Subcutaneous abdominal adipose tissue (tissue), 5 donors: ENCODE measurements around the gene SYT1.

Experiments used
- H3K27ac ChIP-seq: one replicate; pipeline ENCODE4 v1.7.0; 2013; ENCODE audit warnings: low read depth, mild to moderate bottlenecking, inconsistent platforms, low read length, moderate library complexity
- H3K27me3 ChIP-seq, 5 donors: one replicate each; pipeline ENCODE4 v1.7.0; 2013; ENCODE audit warnings: low read length in 5 of 5, inconsistent platforms in 1 of 5; ENCODE audit not compliant: control insufficient read depth in 5 of 5, insufficient read depth in 4 of 5
- H3K36me3 ChIP-seq, 5 donors: one replicate each; pipeline ENCODE4 v1.7.0; 2013; ENCODE audit warnings: low read length in 5 of 5; ENCODE audit not compliant: control insufficient read depth in 5 of 5, insufficient read depth in 5 of 5
- H3K4me1 ChIP-seq, 5 donors: one replicate each; pipeline ENCODE4 v1.7.0; 2013; ENCODE audit warnings: low read length in 5 of 5, mild to moderate bottlenecking in 3 of 5, moderate library complexity in 1 of 5; ENCODE audit not compliant: control insufficient read depth in 5 of 5, insufficient read depth in 5 of 5
- H3K4me3 ChIP-seq, 5 donors: one replicate each; pipeline ENCODE4 v1.7.0; 2013; ENCODE audit warnings: low read length in 5 of 5, low read depth in 1 of 5
- H3K9ac ChIP-seq, 5 donors: one replicate each; pipeline ENCODE4 v1.7.0; 2013; ENCODE audit warnings: low read length in 5 of 5, mild to moderate bottlenecking in 4 of 5, moderate library complexity in 3 of 5
- H3K9me3 ChIP-seq, 5 donors: one replicate each; pipeline ENCODE4 v1.7.0; 2013; ENCODE audit warnings: low read length in 5 of 5; ENCODE audit not compliant: control insufficient read depth in 5 of 5
- donor health status: healthy.
- donor health status: healthy.
- donor health status: healthy.
- donor health status: healthy.
- donor health status: healthy.

SYT1 gene

DNA sequence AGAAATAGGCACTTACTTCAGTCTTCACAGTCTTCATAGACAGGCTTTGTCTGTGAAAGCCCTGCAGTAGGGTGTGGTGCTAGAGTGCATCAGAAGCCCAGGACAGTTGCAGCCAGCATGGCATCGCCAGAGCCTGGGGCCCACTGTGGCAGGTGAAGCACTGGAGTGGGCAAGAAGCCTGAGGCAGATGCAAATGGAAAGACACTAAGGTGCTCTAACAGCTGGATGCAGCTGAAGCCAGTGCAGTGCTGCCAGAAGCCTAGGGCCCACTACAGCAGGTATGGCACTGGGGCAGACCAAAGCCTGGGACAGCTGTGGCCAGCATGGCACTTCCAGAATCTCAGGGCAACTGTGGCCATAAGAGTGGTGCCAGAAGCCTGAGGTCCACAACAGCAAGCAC, 358.6 kb downstream of the SYT1 start:
- Histone ChIP-seq H3K36me3 (no peaks in the 10 kb centered on the region), H3K27ac (no peak overlapping the region), H3K9me3 (peaks cover 0 to 17% (median 11%) of the 10 kb centered on the region in 5 donors), H3K4me1 (no peaks in the 10 kb centered on the region), H3K9ac (no peak overlapping the region), H3K27me3 (no peaks in the 10 kb centered on the region), H3K4me3 (no peak overlapping the region)

GRCh38 chr12:79223761-79224160, 359.2 kb downstream of the SYT1 start:
- no peak overlapping the region for H3K4me3 ChIP-seq
- H3K9ac ChIP-seq: no peak overlapping the region
- H3K27me3 ChIP-seq: no peaks in the 10 kb centered on the region
- no peaks in the 10 kb centered on the region for H3K4me1 ChIP-seq
- peaks cover 0 to 17% (median 11%) of the 10 kb centered on the region in 5 donors for H3K9me3 ChIP-seq
- H3K36me3 ChIP-seq: no peaks in the 10 kb centered on the region
- no peak overlapping the region for H3K27ac ChIP-seq

- Histone ChIP-seq H3K27me3 (no peaks in the 10 kb centered on the region), H3K27ac (no peak overlapping the region), H3K9ac (no peak overlapping the region), H3K36me3 (no peaks in the 10 kb centered on the region), H3K4me1 (no peaks in the 10 kb centered on the region), H3K4me3 (no peak overlapping the region), H3K9me3 (peaks cover 0 to 12% (median 9%) of the 10 kb centered on the region in 5 donors)
These were observed 362.5 kb downstream of the SYT1 start for GRCh38 chr12:79227091-79227490.

DNA sequence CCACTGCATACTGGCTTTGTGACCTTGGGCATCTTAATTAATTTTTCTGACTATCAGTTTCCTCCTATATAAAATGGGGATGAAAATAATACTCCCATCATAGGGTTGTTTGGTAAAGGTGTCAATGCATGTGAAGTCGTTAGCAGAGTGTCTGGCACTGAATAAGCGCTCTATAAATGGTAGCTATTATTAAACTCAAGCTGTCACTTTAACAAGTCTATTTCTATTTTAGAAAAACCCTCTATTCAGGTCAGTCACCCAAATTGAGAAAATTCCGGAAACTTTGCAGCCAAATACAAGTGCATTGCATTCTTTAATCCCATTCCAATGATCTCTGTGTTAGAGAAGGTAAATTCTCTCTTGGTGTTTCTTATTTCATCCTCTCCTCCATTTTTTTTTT, 363.1 kb downstream of the SYT1 start:
- H3K36me3 ChIP-seq: no peaks in the 10 kb centered on the region
- no peaks in the 10 kb centered on the region for H3K4me1 ChIP-seq
- no peaks in the 10 kb centered on the region for H3K27me3 ChIP-seq
- no peak overlapping the region for H3K9ac ChIP-seq
- H3K4me3 ChIP-seq: no peak overlapping the region
- H3K27ac ChIP-seq: no peak overlapping the region
- H3K9me3 ChIP-seq: peaks cover 0 to 11% (median 8%) of the 10 kb centered on the region in 5 donors

- Histone ChIP-seq H3K9ac (no peak overlapping the region), H3K27me3 (no peaks in the 10 kb centered on the region), H3K9me3 (no peaks in the 10 kb centered on the region), H3K4me3 (no peak overlapping the region), H3K4me1 (no peaks in the 10 kb centered on the region), H3K36me3 (no peaks in the 10 kb centered on the region), H3K27ac (no peak overlapping the region)
These were observed 368.8 kb downstream of the SYT1 start for GRCh38 chr12:79233341-79233781.

GRCh38 chr12:79236920-79237319, 372.3 kb downstream of the SYT1 start:
- no peak overlapping the region for H3K27ac ChIP-seq
- H3K27me3 ChIP-seq: no peaks in the 10 kb centered on the region
- no peaks in the 10 kb centered on the region for H3K36me3 ChIP-seq
- H3K9me3 ChIP-seq: no peaks in the 10 kb centered on the region
- no peak overlapping the region for H3K9ac ChIP-seq
- H3K4me3 ChIP-seq: no peak overlapping the region
- H3K4me1 ChIP-seq: no peaks in the 10 kb centered on the region

- no peak overlapping the region for H3K9ac ChIP-seq
- no peak overlapping the region for H3K4me3 ChIP-seq
- no peaks in the 10 kb centered on the region for H3K36me3 ChIP-seq
- no peak overlapping the region for H3K27ac ChIP-seq
- H3K27me3 ChIP-seq: no peaks in the 10 kb centered on the region
- no peaks in the 10 kb centered on the region for H3K4me1 ChIP-seq
- H3K9me3 ChIP-seq: no peaks in the 10 kb centered on the region
These were observed 373.7 kb downstream of the SYT1 start for GRCh38 chr12:79238246-79238645.

- H3K27ac ChIP-seq: no peak overlapping the region
- no peaks in the 10 kb centered on the region for H3K4me1 ChIP-seq
- no peaks in the 10 kb centered on the region for H3K9me3 ChIP-seq
- H3K9ac ChIP-seq: no peak overlapping the region
- no peaks in the 10 kb centered on the region for H3K36me3 ChIP-seq
- H3K27me3 ChIP-seq: no peaks in the 10 kb centered on the region
- H3K4me3 ChIP-seq: no peak overlapping the region
These were observed 382.9 kb downstream of the SYT1 start for GRCh38 chr12:79247494-79247893.

DNA sequence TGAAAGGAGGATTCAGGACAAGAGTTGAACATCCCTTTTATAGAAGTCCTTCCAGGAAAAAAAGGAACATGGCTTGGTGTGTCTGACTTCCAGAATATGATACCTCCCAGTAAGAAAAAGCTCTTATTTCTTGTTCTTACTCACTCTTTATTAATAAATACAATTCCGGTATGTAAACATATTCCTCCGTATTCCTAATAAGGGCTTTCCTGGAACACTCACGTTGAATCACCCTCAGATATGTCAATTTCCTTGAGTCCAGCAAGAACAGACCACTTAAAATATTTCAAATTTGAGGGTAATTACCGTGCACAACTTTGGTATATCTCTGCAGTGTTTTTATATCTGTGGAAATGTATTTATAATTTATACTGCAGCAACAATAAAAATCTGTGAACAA, 385.6 kb downstream of the SYT1 start:
- no peak overlapping the region for H3K9ac ChIP-seq
- peaks cover 0 to 3% (median 0%) of the 10 kb centered on the region in 5 donors for H3K9me3 ChIP-seq
- H3K36me3 ChIP-seq: no peaks in the 10 kb centered on the region
- no peak overlapping the region for H3K4me3 ChIP-seq
- H3K4me1 ChIP-seq: no peaks in the 10 kb centered on the region
- H3K27ac ChIP-seq: no peak overlapping the region
- no peaks in the 10 kb centered on the region for H3K27me3 ChIP-seq

DNA sequence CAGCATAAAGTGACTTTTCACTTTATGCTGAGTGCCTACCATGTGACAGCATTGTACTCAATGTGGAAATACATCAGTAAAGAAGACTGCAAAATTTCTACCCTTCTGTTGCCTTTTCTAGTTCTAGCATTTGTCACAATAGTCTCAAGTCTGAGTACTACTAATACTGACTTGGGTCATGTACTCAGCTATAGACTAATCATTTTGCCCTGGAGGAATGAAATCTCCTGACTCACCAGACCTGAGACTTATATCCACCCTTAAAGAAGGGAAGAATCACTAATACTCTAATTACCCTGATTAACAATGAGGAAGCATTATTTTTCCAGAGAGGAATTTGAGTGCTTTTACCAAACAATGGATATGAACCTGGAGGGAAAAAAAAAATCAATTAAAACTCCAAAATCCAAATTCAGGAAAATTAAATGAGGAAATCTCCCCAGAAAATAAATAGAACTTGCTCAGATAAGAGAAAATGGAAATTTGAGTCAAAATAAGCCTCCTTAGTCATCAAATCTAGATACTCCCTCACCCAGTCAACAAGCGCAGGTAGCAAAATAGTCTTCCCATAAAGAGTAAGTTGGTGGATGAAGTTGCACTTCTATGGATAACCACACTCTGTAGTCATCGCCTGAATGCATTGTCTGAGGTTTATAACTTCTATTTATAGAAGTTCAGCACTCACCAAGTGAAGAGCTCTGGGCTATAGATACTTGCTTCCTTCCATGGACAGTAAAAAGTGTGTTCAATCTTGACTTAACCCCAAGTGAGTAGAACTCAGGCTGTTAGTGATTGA, 386.6 kb downstream of the SYT1 start:
- H3K9ac ChIP-seq: no peak overlapping the region
- no peak overlapping the region for H3K27ac ChIP-seq
- H3K4me1 ChIP-seq: no peaks in the 10 kb centered on the region
- no peaks in the 10 kb centered on the region for H3K36me3 ChIP-seq
- peaks cover 0 to 3% (median 0%) of the 10 kb centered on the region in 5 donors for H3K9me3 ChIP-seq
- H3K4me3 ChIP-seq: no peak overlapping the region
- H3K27me3 ChIP-seq: no peaks in the 10 kb centered on the region
